Femur (tissue), 1 donor: Measurements from ENCODE around the gene VASP.
A peak's percentile ranks its signal among the peaks of the same experiment; 100 is the strongest.
"Not testable (repeated sequence)": the region's sequence is repeated elsewhere in the genome, so short reads cannot be mapped to it uniquely, and the experiment has no call there.

Source experiments
- DNase-seq: peaks from one replicate; pipeline ENCODE4 v3.0.0-alpha.2; 2017

VASP gene

DNA sequence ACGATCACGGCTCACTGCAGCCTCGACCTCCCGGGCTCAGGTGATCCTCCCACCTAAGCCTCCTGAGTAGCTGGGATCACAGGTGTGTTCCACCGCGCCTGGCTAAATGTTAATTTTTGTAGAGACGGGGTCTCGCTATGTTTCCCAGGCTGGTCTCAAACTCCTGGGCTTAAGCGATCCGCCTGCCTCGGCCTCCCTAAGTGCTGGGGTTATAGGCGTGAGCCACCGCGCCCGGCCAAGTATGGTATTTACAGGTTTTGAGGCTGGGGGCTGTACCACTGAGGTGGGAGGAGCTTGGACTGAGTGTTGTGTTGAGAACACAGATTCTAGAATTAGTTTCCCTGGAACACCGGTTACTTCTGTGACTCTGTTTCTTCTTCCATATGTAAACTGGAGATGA is 9.5 kb upstream of the VASP start:
- DNase-seq: peak; percentile 21

GRCh38 chr19:45498411-45499195 is 8.7 kb upstream of the VASP start, which contains the start of gene PPM1N:
PPM1N (plus strand) TSS chr19:45498443; CDS start chr19:45498473, 30 bp downstream.
- peak; percentile 28 for DNase-seq

GRCh38 chr19:45499196-45500180 is 7.8 kb upstream of the VASP start:
- DNase-seq: peak; percentile 55

DNA sequence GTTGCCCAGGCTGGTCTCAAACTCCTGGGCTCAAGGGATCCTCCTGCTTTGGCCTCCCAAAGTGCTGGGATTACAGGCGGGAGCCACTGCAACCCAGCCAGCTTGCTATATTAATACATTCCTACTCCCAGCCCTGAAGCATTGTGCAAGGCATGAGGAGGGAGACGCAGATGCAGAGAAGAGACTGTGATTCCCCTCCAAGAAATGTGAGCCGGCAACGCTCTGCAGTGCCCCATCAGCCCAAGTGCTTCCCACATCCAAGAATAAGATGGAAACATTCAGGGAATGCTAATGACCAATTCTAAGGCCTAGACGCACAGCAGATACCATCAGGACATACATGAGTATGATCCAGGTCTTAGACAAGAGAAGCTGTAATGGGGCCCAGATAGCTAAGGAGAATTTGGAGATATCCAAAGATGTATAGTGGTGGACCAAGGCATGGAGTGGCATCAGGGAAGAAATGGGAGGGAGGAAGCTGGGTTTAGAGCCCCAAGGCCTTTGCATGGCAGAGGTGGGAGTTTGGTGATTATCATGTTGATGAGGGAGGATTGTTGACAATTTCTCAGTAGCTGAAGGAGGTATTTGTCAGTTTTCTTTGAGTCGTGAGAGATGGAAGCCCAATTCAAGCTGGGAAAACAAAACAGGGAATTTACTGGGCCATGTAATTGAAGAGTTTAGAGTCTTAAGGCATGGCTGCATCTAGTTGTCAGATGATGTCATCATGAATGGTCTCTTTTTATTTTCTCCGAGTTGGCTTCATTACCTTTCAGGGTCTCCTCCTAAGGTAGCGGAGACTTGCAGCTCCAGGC is 6.2 kb upstream of the VASP start:
- DNase-seq: no peak

- no peak for DNase-seq
Measured at GRCh38 chr19:45501730-45502014, 5.6 kb upstream of the VASP start.

DNA sequence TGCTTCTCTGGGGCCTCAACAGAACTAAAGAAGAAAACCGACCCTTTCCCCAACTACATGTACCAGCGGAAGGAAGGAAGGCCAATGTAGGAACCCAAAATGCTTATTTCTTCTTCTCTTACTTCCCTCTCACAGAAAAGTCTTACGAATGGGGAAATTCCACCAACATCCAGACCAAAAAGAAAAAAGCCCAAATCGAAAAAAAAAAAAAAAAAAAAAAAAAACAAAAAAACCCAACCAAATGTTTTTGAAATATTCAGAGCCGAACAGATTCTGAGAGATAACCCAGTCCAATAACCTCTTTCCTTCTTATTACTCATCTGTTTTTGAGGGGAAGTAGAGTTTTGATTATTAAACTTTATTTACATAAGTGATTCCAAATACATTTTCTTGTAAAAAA is 5.2 kb upstream of the VASP start:
- no peak for DNase-seq

- no peak for DNase-seq
Measured at GRCh38 chr19:45503909-45504308, 3.4 kb upstream of the VASP start.

DNA sequence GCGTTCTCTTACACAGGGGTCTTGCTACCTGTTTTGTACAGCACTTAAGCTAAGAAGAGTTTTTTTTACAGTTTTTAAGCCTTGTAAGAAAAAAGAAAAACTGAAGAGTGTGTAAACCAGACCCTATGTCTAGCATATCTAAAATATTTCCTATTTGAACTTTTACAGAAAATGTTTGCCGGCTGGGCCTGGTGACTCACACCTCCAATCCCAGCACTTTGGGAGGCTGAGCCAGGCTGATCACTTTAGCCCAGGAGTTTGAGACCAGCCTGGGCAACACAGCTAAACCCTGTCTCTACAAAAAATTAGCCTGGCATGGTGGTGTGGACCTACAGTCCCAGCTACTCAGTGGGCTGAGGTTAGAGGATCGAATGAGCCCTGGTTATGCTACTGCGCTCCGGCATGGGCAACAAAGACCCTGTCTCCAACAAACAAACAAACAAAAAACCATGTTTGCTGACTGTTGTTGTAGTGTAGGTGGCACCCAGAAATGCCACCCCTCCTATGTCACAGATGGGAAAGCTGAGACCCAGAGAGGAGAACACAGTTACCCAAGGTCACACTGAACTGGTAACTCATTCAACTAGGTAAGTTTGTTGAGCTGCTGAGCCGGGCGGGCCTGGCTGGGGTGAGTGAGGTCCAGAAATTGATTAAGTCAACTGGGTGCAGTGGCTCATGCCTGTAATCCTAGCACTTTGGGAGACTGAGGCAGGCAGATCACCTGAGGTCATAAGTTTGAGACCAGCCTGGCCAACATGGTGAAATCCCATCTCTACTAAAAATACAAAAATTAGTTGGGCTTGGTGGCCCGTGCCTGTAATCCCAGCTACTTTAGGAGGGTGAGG is 1.9 kb upstream of the VASP start:
- DNase-seq: no peak

DNA sequence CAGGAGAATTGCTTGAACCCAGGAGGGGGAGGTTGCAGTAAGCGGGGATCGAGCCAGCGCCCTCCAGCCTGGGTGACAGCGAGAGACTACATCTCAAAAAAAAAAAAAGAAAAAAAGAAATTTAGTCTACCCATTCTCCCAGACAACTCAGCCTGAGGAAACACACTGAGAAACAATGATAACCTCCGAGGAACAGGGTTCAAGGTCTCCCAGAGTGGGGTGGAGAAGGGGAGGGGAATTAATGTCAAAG is 1.4 kb upstream of the VASP start:
- no peak for DNase-seq

DNA sequence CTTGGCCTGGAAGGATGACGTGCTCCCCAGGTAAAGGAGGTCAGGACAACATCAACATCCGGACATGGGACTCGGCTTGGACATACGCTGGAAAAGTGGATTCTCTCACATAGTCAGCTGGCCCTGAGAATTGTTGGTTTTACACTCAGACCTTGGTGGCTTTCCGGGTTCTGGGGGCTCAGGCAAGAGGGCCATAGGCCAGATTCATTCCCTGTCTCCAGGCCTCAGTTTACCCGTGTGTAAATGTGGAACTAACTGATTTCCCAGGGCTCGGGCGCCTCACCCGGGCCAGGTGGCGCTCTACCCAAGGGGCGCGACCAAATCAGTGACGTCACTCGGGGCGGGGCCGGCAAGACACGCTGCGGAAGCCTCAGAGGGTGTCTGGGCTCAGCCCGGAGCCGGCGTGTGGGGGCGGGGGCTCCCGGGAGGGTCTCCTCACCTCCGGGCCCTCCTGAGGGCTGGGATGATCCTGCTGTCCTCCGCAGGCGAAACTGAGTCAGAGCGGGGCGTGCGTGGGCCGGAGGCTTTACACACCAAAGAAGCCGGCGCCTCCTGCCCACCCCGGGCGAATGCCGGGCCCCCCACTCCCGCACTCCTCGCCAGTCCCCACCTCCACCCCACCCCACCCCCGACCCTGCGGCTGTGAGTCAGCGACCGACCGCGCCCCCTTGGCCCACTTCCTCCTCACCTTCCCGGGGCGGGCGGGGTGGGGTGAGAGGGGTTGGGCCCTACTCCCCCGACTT is 862 bp upstream of the VASP start:
- DNase-seq: peak; percentile 94

GRCh38 chr19:45507872-45508416 is 665 bp downstream of the VASP start:
- peak; percentile 64 for DNase-seq

DNA sequence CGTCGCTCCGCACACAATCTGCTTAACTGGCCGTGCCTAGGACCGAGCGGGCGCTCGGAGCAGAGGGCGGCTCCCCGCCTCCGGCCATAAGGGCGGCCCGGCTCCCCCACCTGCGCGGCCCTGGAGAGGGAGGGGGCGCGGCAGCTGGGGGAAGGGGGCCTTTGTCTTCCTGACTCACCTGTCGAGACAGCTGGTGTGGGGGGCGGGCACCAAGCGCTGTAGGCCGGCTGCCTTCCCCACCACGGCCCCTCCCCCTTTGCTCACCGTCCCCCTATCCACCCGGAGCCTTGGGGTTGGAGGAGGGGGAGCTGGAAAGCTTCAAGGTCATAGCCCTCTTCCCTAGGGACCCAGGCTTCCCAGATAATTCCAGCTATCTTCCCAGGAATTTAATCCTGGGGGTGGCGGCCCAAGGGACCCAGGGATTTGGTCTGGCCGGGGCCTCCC is 1.2 kb downstream of the VASP start:
- peak; percentile 70 for DNase-seq

DNA sequence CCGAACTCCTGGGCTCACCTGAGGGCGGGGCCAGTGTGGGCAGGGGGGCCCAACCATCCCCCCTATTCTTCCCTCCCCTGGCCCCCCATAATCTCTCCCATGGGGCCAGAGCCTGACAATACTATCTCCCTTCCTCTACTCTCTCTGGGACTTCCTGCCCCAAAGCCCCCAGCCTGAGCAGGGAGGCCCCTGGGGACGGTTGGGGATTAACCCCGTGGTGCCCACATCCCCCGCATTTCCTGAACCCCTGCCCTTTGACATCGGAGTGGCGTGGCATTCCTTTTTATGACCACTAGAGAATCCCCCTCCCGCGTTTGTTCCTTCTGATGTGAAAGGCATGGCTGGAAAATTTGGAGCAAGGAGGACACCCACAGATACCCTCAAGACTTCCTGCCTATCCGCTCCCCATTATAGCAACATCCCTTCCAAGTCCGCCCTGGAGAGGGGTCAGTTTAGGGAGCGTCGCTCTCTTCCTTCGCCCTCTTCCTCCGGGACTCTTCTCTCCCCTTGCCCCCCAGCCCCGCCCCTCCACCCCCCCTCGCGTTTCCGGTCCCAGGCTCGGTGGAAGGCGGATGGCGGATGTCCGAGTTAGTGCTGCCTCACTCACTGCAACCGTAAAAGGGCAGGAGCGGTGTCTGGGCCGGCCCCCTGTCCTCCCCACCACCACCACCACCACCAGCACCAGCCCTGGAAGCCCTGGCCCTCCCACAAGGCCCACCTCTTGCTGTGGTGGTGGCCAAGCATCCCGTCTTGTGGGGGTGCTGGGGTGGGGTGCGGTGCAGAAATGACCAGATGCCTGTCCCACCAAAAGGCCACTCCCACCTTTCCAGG is 1.8 kb downstream of the VASP start:
- peak; percentile 78 for DNase-seq

GRCh38 chr19:45509692-45510015 is 2.4 kb downstream of the VASP start:
- no peak for DNase-seq

GRCh38 chr19:45510352-45510751 is 3.1 kb downstream of the VASP start:
- not testable (repeated sequence) for DNase-seq

- DNase-seq: no peak
Measured at GRCh38 chr19:45511074-45511473, 3.8 kb downstream of the VASP start.

DNA sequence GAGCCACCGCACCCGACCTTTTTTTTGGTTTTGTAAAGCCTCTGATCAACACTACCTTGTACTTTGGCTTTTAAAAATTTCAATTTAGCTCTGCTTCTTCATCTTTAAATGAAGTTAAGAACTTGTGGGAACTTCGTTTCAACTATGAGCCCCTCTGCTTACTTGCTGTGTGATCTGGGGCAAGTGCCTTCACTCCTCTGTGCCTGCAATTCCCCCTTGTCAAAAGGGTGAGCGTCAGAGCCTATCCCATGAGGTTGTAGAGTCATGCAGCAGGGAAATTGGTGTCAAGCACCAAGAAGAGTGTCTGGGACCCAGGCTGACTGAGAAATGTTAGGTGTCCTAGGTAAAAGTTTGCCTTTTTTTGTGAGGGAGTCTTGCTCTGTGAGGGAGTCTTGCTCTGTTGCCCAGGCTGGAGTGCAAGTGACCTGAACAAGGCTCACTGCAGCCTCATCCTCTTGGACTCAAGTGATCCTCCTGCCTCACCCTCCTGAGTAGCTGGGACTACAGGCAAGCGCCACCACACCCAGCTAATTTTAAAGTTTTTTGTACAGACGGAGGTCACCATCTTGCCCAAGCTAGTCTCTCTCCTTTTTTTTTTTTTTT is 5.7 kb downstream of the VASP start:
- DNase-seq: no peak

DNA sequence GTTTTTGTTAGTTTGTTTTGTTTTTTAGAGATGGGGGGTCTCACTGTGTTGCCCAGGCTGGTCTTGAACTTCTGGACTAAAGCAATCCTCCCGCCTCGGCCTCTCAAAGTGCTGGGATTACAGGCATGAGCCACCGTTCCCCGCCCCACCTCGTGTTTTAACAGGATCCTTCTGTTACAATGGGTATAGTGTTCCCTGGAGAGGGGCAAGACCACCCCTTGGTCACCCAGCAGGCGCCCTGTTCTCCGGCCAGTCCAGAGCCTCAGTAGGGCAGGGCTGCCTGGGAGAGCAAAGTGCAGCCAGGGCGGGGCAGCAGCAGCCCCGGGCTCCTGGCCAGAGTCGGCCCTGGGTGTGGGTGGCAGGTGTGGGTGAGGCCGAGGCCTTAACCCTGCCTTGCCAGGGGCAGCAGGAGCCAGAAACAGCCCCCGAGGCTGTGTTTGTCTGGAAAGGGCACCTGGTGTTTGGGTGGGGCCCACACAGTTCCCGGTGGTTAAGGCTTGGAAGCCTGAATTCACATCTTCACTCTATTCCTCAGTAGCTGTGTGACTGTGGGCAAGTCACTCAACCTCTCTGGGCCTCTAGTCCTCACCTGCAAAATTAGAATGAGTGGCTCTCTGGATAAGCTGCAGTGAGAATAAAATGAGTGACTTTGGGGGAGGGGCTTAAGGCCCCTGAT is 7.2 kb downstream of the VASP start:
- DNase-seq: peak; percentile 26

DNA sequence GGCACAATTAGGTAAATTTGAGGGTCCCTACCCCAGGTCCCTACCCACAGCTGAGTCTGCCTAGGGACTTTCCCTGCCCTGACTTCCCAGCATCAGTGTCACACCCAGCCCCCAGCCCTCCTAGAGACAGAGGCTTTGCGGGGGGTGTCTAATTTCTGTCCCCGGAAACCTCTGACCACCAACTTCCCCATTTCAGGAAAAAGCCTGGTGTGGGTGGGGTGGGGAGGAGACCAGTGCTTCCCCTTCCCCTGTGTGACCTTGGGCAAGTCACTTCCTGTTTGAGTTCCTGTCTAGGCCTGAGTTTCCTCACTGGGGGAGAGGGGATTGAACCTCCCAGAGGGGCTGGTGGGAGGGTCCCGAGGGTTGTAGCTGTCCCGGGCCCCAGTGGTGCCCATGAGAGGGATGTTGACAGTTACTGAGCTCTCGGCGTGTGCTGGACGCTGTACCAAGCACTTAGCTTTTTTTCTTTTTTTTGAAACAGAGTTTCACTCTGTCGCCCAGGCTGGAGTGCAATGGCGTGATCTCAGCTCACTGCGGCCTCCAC is 7.9 kb downstream of the VASP start:
- DNase-seq: peak; percentile 69
